GM12865 (cell line): ENCODE data around the gene UBE2V1.

Experiments used
- DNase-seq: peaks from one replicate; pipeline ENCODE4 v3.0.0; 2010; ENCODE audit warnings: low read depth
- H3K4me3 ChIP-seq: 2 replicates; pipeline ENCODE4 v1.5.1; 2011; ENCODE audit warnings: mild to moderate bottlenecking, low read depth, low read length, control low read depth
- TF ChIP-seq, protein P1 (sequence below): IDR thresholded peaks from 2 replicates; pipeline ENCODE4 v1.5.1; 2011; ENCODE audit warnings: low read length, control low read depth, low read depth, inconsistent platforms; ENCODE audit not compliant: insufficient read depth; ENCODE audit errors: missing control alignments

Gene UBE2V1

DNA sequence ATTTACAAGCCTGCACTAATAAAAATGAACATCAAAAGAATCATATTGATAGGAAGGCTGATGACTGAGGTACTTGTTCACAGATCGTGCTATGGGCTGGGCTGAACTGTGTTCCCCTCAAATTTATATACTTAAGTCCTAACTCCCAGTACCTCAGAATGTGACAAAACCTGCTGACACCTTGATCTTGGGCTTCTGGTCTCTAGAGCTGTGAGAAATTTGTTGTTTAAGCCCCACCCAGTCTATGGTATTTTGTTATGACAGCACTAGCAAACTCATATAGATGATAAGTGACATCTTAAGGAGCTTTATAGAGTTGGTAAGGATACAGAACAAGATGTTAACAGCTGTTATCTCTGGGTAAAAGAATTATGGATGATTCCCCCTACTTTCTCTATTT, 13.8 kb downstream of the UBE2V1 start:
- H3K4me3 ChIP-seq: no peak overlapping the region
- TF ChIP-seq, protein P1, sequence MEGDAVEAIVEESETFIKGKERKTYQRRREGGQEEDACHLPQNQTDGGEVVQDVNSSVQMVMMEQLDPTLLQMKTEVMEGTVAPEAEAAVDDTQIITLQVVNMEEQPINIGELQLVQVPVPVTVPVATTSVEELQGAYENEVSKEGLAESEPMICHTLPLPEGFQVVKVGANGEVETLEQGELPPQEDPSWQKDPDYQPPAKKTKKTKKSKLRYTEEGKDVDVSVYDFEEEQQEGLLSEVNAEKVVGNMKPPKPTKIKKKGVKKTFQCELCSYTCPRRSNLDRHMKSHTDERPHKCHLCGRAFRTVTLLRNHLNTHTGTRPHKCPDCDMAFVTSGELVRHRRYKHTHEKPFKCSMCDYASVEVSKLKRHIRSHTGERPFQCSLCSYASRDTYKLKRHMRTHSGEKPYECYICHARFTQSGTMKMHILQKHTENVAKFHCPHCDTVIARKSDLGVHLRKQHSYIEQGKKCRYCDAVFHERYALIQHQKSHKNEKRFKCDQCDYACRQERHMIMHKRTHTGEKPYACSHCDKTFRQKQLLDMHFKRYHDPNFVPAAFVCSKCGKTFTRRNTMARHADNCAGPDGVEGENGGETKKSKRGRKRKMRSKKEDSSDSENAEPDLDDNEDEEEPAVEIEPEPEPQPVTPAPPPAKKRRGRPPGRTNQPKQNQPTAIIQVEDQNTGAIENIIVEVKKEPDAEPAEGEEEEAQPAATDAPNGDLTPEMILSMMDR: no peak
- no peak for DNase-seq

- no peak overlapping the region for H3K4me3 ChIP-seq
- no peak for DNase-seq
- TF ChIP-seq, protein P1: no peak
Measured at GRCh38 chr20:50098259-50098658, 14.7 kb downstream of the UBE2V1 start.

DNA sequence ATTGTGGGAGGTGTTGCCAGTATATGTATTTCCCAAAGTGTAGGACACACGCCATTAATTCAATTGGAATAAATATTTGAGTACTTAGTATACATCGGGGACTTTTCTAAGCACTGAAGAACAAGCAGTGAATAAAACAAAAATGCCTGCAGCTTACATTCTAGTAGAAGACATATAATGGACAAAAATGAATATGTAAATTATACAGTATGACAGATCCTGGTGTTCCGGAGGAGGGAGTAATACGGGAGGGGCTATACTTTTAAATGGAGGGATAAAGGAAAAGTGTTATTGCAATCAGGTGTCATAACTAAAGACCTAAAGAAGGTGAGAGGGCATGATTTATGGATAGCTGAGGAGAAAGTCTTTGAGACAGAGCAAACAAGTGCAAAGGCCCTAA, 15.1 kb downstream of the UBE2V1 start:
- DNase-seq: no peak
- no peak overlapping the region for H3K4me3 ChIP-seq
- TF ChIP-seq, protein P1: no peak

DNA sequence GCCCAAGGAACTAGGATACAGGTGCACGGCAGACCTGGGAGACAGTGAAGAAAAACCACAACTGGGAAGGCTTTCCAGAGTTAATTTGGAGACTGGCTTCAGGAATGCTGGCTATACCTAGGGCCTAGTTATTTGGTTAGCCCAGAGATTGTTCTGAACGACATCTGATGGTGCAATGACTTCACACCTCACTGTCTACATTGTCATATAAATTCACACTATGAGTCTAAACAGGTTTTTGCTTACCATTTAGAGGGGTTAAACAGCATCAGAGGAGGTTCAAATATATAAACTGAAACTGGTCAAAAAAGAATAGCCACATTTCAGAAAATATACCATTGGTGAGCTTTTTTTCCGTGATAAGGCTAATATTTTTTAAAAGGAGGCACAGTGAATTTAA, 16.7 kb downstream of the UBE2V1 start:
- TF ChIP-seq, protein P1: no peak
- H3K4me3 ChIP-seq: no peak overlapping the region
- no peak for DNase-seq

- no peak overlapping the region for H3K4me3 ChIP-seq
- TF ChIP-seq, protein P1: no peak
- no peak for DNase-seq
Measured at GRCh38 chr20:50095476-50096078, 17.4 kb downstream of the UBE2V1 start.

DNA sequence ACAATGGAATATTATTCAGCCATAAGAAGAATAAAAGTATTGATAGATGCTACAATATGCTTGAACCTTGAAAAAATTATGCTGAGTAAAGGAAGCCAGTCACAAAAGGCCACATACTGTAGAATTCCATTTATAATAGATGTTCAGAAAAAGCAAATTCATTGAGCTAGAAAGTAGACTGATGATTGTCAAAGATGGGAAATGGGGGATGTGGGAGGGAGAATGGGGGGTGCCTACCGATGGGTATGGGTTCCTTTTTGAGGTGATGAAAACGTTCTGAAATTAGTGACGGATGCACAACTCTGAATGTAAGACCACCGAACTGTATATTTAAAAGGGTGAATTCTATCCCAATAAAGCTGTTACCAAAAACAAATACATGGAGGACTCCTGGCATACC, 18.4 kb downstream of the UBE2V1 start:
- H3K4me3 ChIP-seq: no peak overlapping the region
- no peak for DNase-seq
- TF ChIP-seq, protein P1: no peak

DNA sequence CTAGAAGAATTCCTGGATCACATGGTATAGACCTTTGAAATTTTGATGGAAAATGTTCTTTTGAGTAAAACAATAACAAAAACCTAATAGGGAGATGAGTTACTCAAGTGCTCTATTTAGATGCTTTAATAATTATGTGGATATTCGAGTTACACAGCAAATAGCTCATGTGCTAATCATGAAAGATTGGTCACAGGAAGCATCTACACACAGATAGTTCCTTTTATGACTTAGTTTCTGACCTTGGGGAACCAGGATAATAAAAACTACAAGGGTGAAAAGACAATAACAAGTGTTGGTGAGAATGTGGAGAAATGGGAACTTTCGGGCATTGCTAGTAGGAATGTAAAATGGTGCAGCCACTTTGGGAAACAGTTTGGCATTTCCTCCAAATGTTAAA, 19.7 kb downstream of the UBE2V1 start:
- TF ChIP-seq, protein P1: no peak
- no peak for DNase-seq
- no peak overlapping the region for H3K4me3 ChIP-seq
